SHP77 treated with DMSO at 0.1 percent for 48 hours (cell line): Measurements from ENCODE around the gene GATA5.

ENCODE experiments used
- DNase-seq: peaks from one replicate; lab custom pipeline; 2025; lab: John Stamatoyannopoulos, UW

The GATA5 gene

GRCh38 chr20:62487561-62488354 is 12.0 kb upstream of the GATA5 start:
- no peak for DNase-seq

GRCh38 chr20:62487118-62487517 is 11.3 kb upstream of the GATA5 start:
- no peak for DNase-seq

GRCh38 chr20:62486484-62486883 is 10.7 kb upstream of the GATA5 start:
- DNase-seq: no peak

- DNase-seq: no peak
Measured at GRCh38 chr20:62485701-62486089, 9.9 kb upstream of the GATA5 start.

GRCh38 chr20:62485062-62485700 is 9.4 kb upstream of the GATA5 start:
- no peak for DNase-seq

GRCh38 chr20:62484478-62484877 is 8.7 kb upstream of the GATA5 start:
- no peak for DNase-seq

- no peak for DNase-seq
Measured at GRCh38 chr20:62483613-62484458, 8.0 kb upstream of the GATA5 start.

- no peak for DNase-seq
Measured at GRCh38 chr20:62482974-62483373, 7.2 kb upstream of the GATA5 start.

- no peak for DNase-seq
Measured at GRCh38 chr20:62482146-62482809, 6.5 kb upstream of the GATA5 start.

- no peak for DNase-seq
Measured at GRCh38 chr20:62481425-62482145, 5.8 kb upstream of the GATA5 start.

- no peak for DNase-seq
Measured at GRCh38 chr20:62480318-62480717, 4.5 kb upstream of the GATA5 start.

- no peak for DNase-seq
Measured at GRCh38 chr20:62479656-62480055, 3.9 kb upstream of the GATA5 start.

GRCh38 chr20:62479156-62479555 is 3.4 kb upstream of the GATA5 start:
- DNase-seq: no peak

- DNase-seq: no peak
Measured at GRCh38 chr20:62477669-62478455, 2.1 kb upstream of the GATA5 start.

- no peak for DNase-seq
Measured at GRCh38 chr20:62476056-62476838, 452 bp upstream of the GATA5 start.

- no peak for DNase-seq
Measured at GRCh38 chr20:62475027-62475771, 596 bp downstream of the GATA5 start.

- DNase-seq: no peak
Measured at GRCh38 chr20:62474604-62475026, 1.2 kb downstream of the GATA5 start.

GRCh38 chr20:62473717-62474603 is 1.8 kb downstream of the GATA5 start:
- DNase-seq: no peak
